ENCODE measurements around the gene MEMO1.

- TF ChIP-seq CTCF (IDR thresholded peaks at IDR 0.05) (no peak), POLR2A (IDR thresholded peaks at IDR 0.05) (no peak)
Measured at GRCh38 chr2:31853521-31853920, 157.3 kb downstream of the MEMO1 start.
